GM12878 (cell line): ENCODE data around the gene CACNA2D3. TPM values are rescaled to one million over a fixed set of nuclear protein-coding genes. Genes with fewer than 3 reads are reported as not detected.

Source experiments
- ATAC-seq: fragments of 200-7000 bp; cut with Tn5 transposase; 3 replicates; pipeline ENCODE4 v1.9.1; 2020; ENCODE audit warnings: mild to moderate bottlenecking, moderate library complexity
- BruUV-seq: library from RNA; stranded (reverse); fragments of 400-500 nt; replicated peaks from 2 replicates; lab custom pipeline; 2021; lab: Mats Ljungman, UMichigan
- CTCF ChIA-PET: fragments of 300-600 bp; sonication (Branson Sonifier 250); formaldehyde crosslinking; extraction: SDS; loops from one replicate; lab custom pipeline; 2021; ENCODE audit warnings: inconsistent platforms; lab: Yijun Ruan, JAX
- POLR2A ChIA-PET: fragments of 350-600 bp; formaldehyde crosslinking; extraction: SDS; loops from one replicate; lab custom pipeline; 2021; ENCODE audit warnings: inconsistent platforms; lab: Charles Lee
- RAD21 ChIA-PET: fragments of 300-600 bp; sonication (Branson Sonifier 250); formaldehyde crosslinking; loops from one replicate; lab custom pipeline; 2023; ENCODE audit warnings: antibody characterized with exemption; ENCODE audit not compliant: unreplicated experiment; lab: Charles Lee
- SMC1A ChIA-PET: fragments of 300-600 bp; sonication (Branson Sonifier 250); formaldehyde crosslinking; loops from one replicate; lab custom pipeline; 2023; ENCODE audit not compliant: unreplicated experiment, uncharacterized antibody; lab: Charles Lee
- DNase-seq: peaks from one replicate; pipeline ENCODE4 v3.0.0-alpha.2; 2011; ENCODE audit warnings: low read depth, low spot score
- FAIRE-seq: peaks from 3 replicates; lab custom pipeline; 2011; peaks lifted over from hg19 to GRCh38; lab: Jason Lieb, UNC
- H2AFZ ChIP-seq: 2 replicates; pipeline ENCODE4 v1.6.0; 2011; ENCODE audit warnings: low read depth, low read length, control low read depth; ENCODE audit not compliant: control insufficient read depth
- H3K27ac ChIP-seq: 2 replicates; pipeline ENCODE4 v1.5.1; 2011; ENCODE audit warnings: control low read depth; ENCODE audit not compliant: control insufficient read depth, insufficient read depth
- H3K27me3 ChIP-seq, 2 experiments: replicated peaks in 1 of 2; 2 replicates each; pipeline versions ENCODE4 v1.6.0 to v1.6.1; 2011; ENCODE audit warnings: low read length in 1 of 2; ENCODE audit not compliant: control insufficient read depth in 2 of 2, insufficient read depth in 2 of 2
- H3K36me3 ChIP-seq, 2 experiments: 2 replicates each; pipeline ENCODE4 v1.5.1; 2011; ENCODE audit warnings: low read length in 1 of 2; ENCODE audit not compliant: control insufficient read depth in 2 of 2, insufficient read depth in 2 of 2
- H3K4me1 ChIP-seq: 2 replicates; pipeline ENCODE4 v1.6.1; 2011; ENCODE audit warnings: mild to moderate bottlenecking, low read length, moderate library complexity, mixed read lengths; ENCODE audit not compliant: control insufficient read depth, insufficient read depth
- H3K4me2 ChIP-seq: 2 replicates; pipeline ENCODE4 v1.6.0; 2011; ENCODE audit warnings: control low read depth; ENCODE audit not compliant: control insufficient read depth, insufficient read depth
- H3K4me3 ChIP-seq: fragments of 200-600 bp; sonication (generic); 2 replicates; pipeline ENCODE4 v1.5.1; 2016
- H3K79me2 ChIP-seq: 2 replicates; pipeline ENCODE4 v1.6.0; 2011; ENCODE audit warnings: low read length; ENCODE audit not compliant: control insufficient read depth, insufficient read depth
- H3K9ac ChIP-seq: 2 replicates; pipeline ENCODE4 v1.8.0; 2011; ENCODE audit warnings: low read length, control low read depth, mixed read lengths; ENCODE audit not compliant: control insufficient read depth, insufficient read depth
- H3K9me3 ChIP-seq: replicated peaks from 3 replicates; pipeline ENCODE4 v1.5.1; 2011; ENCODE audit warnings: mild to moderate bottlenecking, low read length; ENCODE audit not compliant: control insufficient read depth, insufficient read depth
- H4K20me1 ChIP-seq: 2 replicates; pipeline ENCODE4 v1.6.0; 2011; ENCODE audit not compliant: control insufficient read depth, insufficient read depth
- ATF3 ChIP-seq: IDR thresholded peaks from 2 replicates; pipeline ENCODE4 v1.6.1; 2011; ENCODE audit warnings: low read depth, mild to moderate bottlenecking, low read length, moderate library complexity, borderline replicate concordance; ENCODE audit errors: extremely low read depth
- CBX3 ChIP-seq: fragments of 200-600 bp; sonication (generic); IDR thresholded peaks from 2 replicates; pipeline ENCODE4 v1.6.1; 2016; ENCODE audit warnings: low read depth, borderline replicate concordance
- E2F4 ChIP-seq: IDR thresholded peaks from 2 replicates; pipeline ENCODE4 v1.6.1; 2012; ENCODE audit warnings: low read depth, low read length, improper control_type of control experiment
- E4F1 ChIP-seq: fragments of 450-650 bp; IDR thresholded peaks from 2 replicates; pipeline ENCODE4 v1.6.1; 2018; ENCODE audit warnings: borderline replicate concordance, mild to moderate bottlenecking; ENCODE audit not compliant: partially characterized antibody
- ETV6 ChIP-seq, 2 experiments: fragments of 450-650 bp in 1 of 2; IDR thresholded peaks in 1 of 2; conservative IDR thresholded peaks in 1 of 2; 2 replicates each; pipeline ENCODE4 v1.6.1; 2014; ENCODE audit warnings: antibody characterized with exemption in 1 of 2, borderline replicate concordance in 1 of 2, low read depth in 1 of 2, mild to moderate bottlenecking in 1 of 2, moderate library complexity in 1 of 2
- NFIC ChIP-seq: IDR thresholded peaks from 2 replicates; pipeline ENCODE4 v1.6.1; 2012; ENCODE audit warnings: low read depth, mild to moderate bottlenecking, inconsistent platforms, low read length, moderate library complexity
- PRDM15 ChIP-seq: fragments of 450-650 bp; formaldehyde crosslinking; IDR thresholded peaks from 2 replicates; pipeline ENCODE4 v1.4.0; 2020; ENCODE audit warnings: mild to moderate bottlenecking, moderate library complexity
- TCF3 ChIP-seq: IDR thresholded peaks from 2 replicates; pipeline ENCODE4 v1.6.1; 2012; ENCODE audit warnings: low read depth, mild to moderate bottlenecking, low read length, borderline replicate concordance; ENCODE audit not compliant: insufficient read depth
- WGBS: methylation state at CpG from one replicate; pipeline ENCODE4 v1.1.6; 2016; ENCODE audit warnings: low lambda C conversion rate; ENCODE audit not compliant: insufficient replicate concordance, insufficient coverage; ENCODE audit errors: missing lambda C conversion rate; 5-methylcytosine and 5-hydroxymethylcytosine counted together
- in situ Hi-C: fragments of 300-500 bp; cut with MboI; formaldehyde crosslinking; loops from 9 replicates; pipeline ENCODE4 v1.14.3; 2018; ENCODE audit warnings: mixed read lengths
- intact Hi-C: fragments of 100-400 bp; cut with micrococcal nuclease; formaldehyde crosslinking; loops from one replicate; pipeline ENCODE4 v1.14.2; 2022; ENCODE audit not compliant: unreplicated experiment
- polyA plus RNA-seq, 11 experiments: library from polyadenylated mRNA; depleted of rRNA in 4 of 11; unstranded in 6 of 11; stranded (reverse) in 5 of 11; fragments of >200 nt; fragmentation: Nextera tagmentation in 4 of 11; fragmentation: Illumina TruSeq in 1 of 11; extraction: Ambion mirVana in 4 of 11; extraction: Trizol in 1 of 11; gene quantifications; 1 replicate in 1 of 11; 2 replicates in 10 of 11; pipeline versions ENCODE4 v1.2.1 to v1.2.3, GENCODE V29; 2011 to 2016; ENCODE audit warnings: inconsistent platforms in 2 of 11, missing spikeins in 2 of 11, low read depth in 1 of 11
- total RNA-seq, 4 experiments: library from RNA; depleted of rRNA in 3 of 4; stranded (reverse); fragments of >200 nt in 3 of 4; fragmentation: Illumina TruSeq in 1 of 4; extraction: Trizol in 1 of 4; gene quantifications; 2 replicates each; pipeline versions ENCODE4 v1.2.1 to v1.2.3, GENCODE V29; 2013 to 2021

Gene CACNA2D3
- total and polyA plus RNA-seq, 10 of the 15 experiments (the other 5 are each of a cell fraction or from before 2014, with no cell fraction given), result not detected

GRCh38 chr3:54949491-54950044 is 827.2 kb downstream of the CACNA2D3 start (continued):
- no peak for TF ChIP-seq PRDM15
- no peak for TF ChIP-seq E2F4
- TF ChIP-seq TCF3, result no peak

- CTCF ChIA-PET, result no interaction called here
- WGBS, result 0% methylated on average over 7 of the region's 7 CpGs
- TF ChIP-seq NFIC, result no peak
- no peak for TF ChIP-seq ATF3
- no peak for TF ChIP-seq E4F1
- TF ChIP-seq ETV6 (conservative IDR thresholded peaks at IDR 0.05 in 1 of 2, IDR thresholded peaks at IDR 0.05 in 1 of 2; ENCODE audit: borderline replicate concordance in 1 of 2, low read depth in 1 of 2), result no peak
- TF ChIP-seq CBX3, result no peak
- no peaks in the 10 kb centered on the region for H3K9me3 ChIP-seq
- no peak overlapping the region for H3K4me2 ChIP-seq
- H3K27ac ChIP-seq, result no peak overlapping the region
- RAD21 ChIA-PET, result no interaction called here
- no peaks in the 10 kb centered on the region for H3K4me1 ChIP-seq
- no TSS peak for BruUV-seq
- no peaks in the 10 kb centered on the region; a peak in 3 of 4 replicates for H3K27me3 ChIP-seq
- H2AFZ ChIP-seq, result no peak overlapping the region
- intact Hi-C loops (no loop called here), in situ Hi-C loops (no loop called here)
- H3K79me2 ChIP-seq, result no peaks in the 10 kb centered on the region
- H4K20me1 ChIP-seq, result no peaks in the 10 kb centered on the region
- H3K4me3 ChIP-seq, result no peak overlapping the region
- ATAC-seq (no peak), FAIRE-seq (no peak), DNase-seq (no peak)
- POLR2A ChIA-PET, result no interaction called here
- no peaks in the 10 kb centered on the region for H3K36me3 ChIP-seq
- no peak overlapping the region for H3K9ac ChIP-seq
- SMC1A ChIA-PET, result no interaction called here
These were observed 828.1 kb downstream of the CACNA2D3 start for GRCh38 chr3:54950391-54951003.
